ENCODE results near the gene DNAJB8. TPM values are rescaled to one million over a fixed set of nuclear protein-coding genes. Genes with fewer than 3 reads are reported as not detected.

Gene DNAJB8
- total RNA-seq, 1 donor from 2014 or later: not detected

GRCh38 chr3:128458746-128459460 lies 7.8 kb downstream of the DNAJB8 start:
- no peak for FAIRE-seq

DNA sequence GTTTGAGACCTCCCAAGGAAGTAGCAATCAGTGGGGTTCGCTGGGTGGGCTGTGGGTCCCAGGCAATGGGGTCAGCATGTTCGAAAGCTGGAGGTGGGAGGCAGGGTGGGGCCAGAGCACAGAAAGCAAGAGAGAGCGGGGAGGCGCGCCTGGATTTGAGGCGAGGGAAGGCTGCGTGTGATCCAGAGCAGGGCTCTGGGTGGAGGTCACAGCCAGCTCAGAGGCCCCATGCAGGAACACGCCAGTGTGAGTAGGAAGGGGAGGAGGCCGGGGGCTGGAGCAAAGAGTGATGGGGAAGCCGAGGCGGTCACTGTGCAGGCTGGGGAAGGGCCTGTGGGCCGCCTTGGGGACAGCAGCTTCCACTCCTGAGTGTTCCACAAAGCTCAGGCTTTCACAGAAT lies 8.8 kb downstream of the DNAJB8 start:
- no peak overlapping the region for H2AFZ ChIP-seq (ENCODE audit: low read depth, low read length)
- no peaks in the 10 kb centered on the region for H3K36me3 ChIP-seq (ENCODE audit: insufficient read depth, low read length)
- H3K27ac ChIP-seq (ENCODE audit: low read depth, low read length): no peak overlapping the region
- no peaks in the 10 kb centered on the region for H4K20me1 ChIP-seq (ENCODE audit: insufficient read depth, low read length)
- H3K4me2 ChIP-seq (ENCODE audit: low read length): no peak overlapping the region
- DNase-seq (ENCODE audit: low read depth): no peak
- Mint-ChIP-seq H3K27ac (ENCODE audit: unreplicated experiment) (no peak overlapping the region), H3K36me3 (ENCODE audit: low read depth, unreplicated experiment) (peaks cover 3% of the 10 kb centered on the region), H3K4me1 (ENCODE audit: low read depth, unreplicated experiment) (no peaks in the 10 kb centered on the region), H3K27me3 (ENCODE audit: low read depth, unreplicated experiment) (peaks cover 80% of the 10 kb centered on the region), H3K9me3 (ENCODE audit: unreplicated experiment) (peaks cover 3% of the 10 kb centered on the region), H3K4me3 (ENCODE audit: unreplicated experiment) (no peak overlapping the region)
- no peaks in the 10 kb centered on the region for H3K4me1 ChIP-seq (ENCODE audit: insufficient read depth, low read length)
- no peak for FAIRE-seq
- TF ChIP-seq EZH2 (IDR thresholded peaks at IDR 0.05; ENCODE audit: insufficient read depth, low read length): no peak
- TF ChIP-seq, protein P1, sequence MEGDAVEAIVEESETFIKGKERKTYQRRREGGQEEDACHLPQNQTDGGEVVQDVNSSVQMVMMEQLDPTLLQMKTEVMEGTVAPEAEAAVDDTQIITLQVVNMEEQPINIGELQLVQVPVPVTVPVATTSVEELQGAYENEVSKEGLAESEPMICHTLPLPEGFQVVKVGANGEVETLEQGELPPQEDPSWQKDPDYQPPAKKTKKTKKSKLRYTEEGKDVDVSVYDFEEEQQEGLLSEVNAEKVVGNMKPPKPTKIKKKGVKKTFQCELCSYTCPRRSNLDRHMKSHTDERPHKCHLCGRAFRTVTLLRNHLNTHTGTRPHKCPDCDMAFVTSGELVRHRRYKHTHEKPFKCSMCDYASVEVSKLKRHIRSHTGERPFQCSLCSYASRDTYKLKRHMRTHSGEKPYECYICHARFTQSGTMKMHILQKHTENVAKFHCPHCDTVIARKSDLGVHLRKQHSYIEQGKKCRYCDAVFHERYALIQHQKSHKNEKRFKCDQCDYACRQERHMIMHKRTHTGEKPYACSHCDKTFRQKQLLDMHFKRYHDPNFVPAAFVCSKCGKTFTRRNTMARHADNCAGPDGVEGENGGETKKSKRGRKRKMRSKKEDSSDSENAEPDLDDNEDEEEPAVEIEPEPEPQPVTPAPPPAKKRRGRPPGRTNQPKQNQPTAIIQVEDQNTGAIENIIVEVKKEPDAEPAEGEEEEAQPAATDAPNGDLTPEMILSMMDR (IDR thresholded peaks at IDR 0.05; ENCODE audit: insufficient read depth, low read depth, low read length): no peak
- H3K4me3 ChIP-seq (ENCODE audit: insufficient read depth, low read depth, low read length): no peak overlapping the region
- H3K9me3 ChIP-seq (ENCODE audit: insufficient read depth, low read depth, low read length): no peaks in the 10 kb centered on the region
- no peak overlapping the region for H3K9ac ChIP-seq (ENCODE audit: low read length)
- peaks cover 34% of the 10 kb centered on the region for H3K27me3 ChIP-seq (ENCODE audit: insufficient read depth, low read length)
- no peaks in the 10 kb centered on the region for H3K79me2 ChIP-seq (ENCODE audit: insufficient read depth, low read length)

More at GRCh38 chr3:128458746-128459460, 7.8 kb downstream of the DNAJB8 start:
- Histone ChIP-seq H3K4me2 (ENCODE audit: low read length) (no peak overlapping the region), H3K9me3 (ENCODE audit: insufficient read depth, low read depth, low read length) (no peaks in the 10 kb centered on the region), H3K79me2 (ENCODE audit: insufficient read depth, low read length) (no peaks in the 10 kb centered on the region), H2AFZ (ENCODE audit: low read depth, low read length) (no peak overlapping the region), H3K9ac (ENCODE audit: low read length) (no peak overlapping the region), H3K27me3 (ENCODE audit: insufficient read depth, low read length) (peaks cover 33% of the 10 kb centered on the region), H4K20me1 (ENCODE audit: insufficient read depth, low read length) (no peaks in the 10 kb centered on the region), H3K4me1 (ENCODE audit: insufficient read depth, low read length) (no peaks in the 10 kb centered on the region), H3K4me3 (ENCODE audit: insufficient read depth, low read depth, low read length) (no peak overlapping the region), H3K36me3 (ENCODE audit: insufficient read depth, low read length) (no peaks in the 10 kb centered on the region), H3K27ac (ENCODE audit: low read depth, low read length) (no peak overlapping the region)
- Mint-ChIP-seq H3K4me3 (ENCODE audit: unreplicated experiment) (no peak overlapping the region), H3K9me3 (ENCODE audit: unreplicated experiment) (peaks cover 3% of the 10 kb centered on the region), H3K36me3 (ENCODE audit: low read depth, unreplicated experiment) (peaks cover 3% of the 10 kb centered on the region), H3K27me3 (ENCODE audit: low read depth, unreplicated experiment) (peaks cover 79% of the 10 kb centered on the region), H3K27ac (ENCODE audit: unreplicated experiment) (no peak overlapping the region), H3K4me1 (ENCODE audit: low read depth, unreplicated experiment) (no peaks in the 10 kb centered on the region)
- TF ChIP-seq, protein P1 (IDR thresholded peaks at IDR 0.05; ENCODE audit: insufficient read depth, low read depth, low read length): no peak
- TF ChIP-seq EZH2 (IDR thresholded peaks at IDR 0.05; ENCODE audit: insufficient read depth, low read length): no peak
- DNase-seq (ENCODE audit: low read depth): no peak
